GM21390 (cell line): Measurements from ENCODE around the gene CNPY4.
A peak's percentile ranks its signal among the peaks of the same experiment; 100 is the strongest.
"Not testable (repeated sequence)": the region's sequence is repeated elsewhere in the genome, so short reads cannot be mapped to it uniquely, and the experiment has no call there.

Experiments
- ATAC-seq: cut with Tn5 transposase; IDR thresholded peaks from one replicate; pipeline ENCODE4 v1.9.1; 2021; ENCODE audit not compliant: unreplicated experiment

CNPY4 gene

DNA sequence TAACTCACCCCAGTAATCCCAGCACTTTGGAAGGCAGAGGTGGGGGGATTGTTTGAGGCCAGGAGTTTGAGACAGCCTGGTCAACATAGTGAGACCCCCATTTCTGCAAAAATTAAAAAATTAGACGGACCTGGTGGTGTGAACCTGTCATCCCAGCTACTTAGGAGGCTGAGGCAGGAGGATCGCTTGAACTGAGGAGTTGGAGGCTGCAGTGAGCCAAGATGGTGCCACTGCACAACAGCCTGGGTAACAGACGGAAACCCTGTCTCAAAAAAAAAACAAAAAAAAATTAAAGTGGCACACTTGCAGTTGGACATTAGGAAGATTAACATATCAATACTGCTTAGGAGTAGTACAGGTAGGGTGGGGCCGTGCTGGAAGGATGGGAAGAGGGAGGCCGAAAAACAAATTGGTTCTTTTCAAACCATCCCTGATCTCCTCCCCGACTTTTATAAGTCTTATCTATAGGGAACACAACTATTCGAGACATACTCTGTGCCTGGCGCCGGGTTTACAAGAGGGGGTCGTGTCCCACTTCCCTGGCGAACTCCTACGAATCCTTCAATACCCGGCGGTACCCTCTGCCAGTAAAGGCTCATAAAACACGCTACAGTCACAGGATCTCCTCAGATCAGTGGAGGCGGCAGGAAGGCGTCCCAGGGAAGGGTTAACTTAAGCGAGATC lies 904 bp upstream of the CNPY4 start:
- ATAC-seq, result no peak

DNA sequence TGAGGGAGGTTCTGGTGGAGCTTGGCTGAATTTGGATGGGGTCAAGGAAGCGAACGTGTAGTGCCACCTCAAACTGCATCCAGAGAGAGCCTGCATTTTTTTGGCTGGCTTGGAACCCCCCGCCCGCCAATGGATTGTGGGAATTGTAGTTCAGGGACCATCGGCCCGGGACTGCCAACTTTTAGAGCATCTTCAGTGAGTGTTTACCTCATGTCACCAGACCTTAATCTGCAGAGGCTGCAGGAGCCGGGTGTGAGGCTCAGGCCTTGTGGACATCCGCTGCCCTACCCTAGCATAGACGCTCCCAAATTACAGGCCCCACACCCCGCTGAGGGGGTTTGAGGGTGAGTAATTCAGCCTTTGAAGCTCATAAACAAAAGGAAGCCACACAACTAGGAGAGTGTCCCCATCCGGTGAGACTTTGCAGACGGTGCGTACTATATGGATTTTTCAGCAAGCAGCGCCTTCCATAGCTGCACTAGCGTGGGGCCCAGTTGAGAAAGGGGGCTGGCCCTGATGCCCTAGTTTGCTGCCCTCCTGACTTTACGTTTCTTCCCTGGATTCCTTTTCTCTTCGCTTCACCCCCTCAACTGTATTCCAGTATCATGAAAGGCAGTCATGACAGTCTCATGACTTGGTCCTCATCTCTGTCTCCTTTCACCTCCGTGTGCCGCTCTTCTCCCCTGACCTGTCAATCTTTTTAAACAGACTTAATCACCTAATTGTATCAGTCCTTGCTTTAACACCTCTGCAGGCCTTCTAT lies 717 bp downstream of the CNPY4 start:
- ATAC-seq, result peak; percentile 36

DNA sequence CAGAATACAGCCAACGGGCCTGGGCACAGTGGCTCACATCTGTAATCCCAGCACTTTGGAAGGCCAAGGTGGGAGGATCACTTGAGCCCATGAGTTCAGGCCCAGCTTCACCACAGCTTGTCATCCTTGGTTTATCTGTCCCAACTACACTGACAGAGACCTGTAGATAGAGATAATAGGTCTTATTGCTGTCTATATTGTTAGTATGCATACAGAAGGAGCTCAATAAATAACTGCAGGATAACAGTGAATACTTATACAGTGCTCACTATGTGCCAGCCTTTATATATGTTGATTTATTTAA lies 1.3 kb downstream of the CNPY4 start:
- ATAC-seq, result no peak

DNA sequence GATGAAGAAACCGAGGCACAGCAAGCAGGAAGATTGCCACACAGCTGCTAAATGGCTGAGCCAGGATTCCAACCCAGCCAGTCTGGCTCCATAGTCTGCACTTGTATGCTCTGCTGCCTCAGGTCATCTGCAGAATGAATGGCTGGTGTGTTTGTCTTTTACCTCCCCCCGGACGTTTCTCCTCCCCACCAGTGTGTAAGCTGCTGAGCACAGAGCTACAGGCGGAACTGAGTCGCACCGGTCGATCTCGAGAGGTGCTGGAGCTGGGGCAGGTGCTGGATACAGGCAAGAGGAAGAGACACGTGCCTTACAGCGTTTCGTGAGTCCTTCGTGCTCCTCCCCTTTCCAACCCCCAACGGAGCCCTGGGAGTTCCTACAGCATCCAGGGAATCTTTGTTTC lies 2.6 kb downstream of the CNPY4 start:
- no peak for ATAC-seq

DNA sequence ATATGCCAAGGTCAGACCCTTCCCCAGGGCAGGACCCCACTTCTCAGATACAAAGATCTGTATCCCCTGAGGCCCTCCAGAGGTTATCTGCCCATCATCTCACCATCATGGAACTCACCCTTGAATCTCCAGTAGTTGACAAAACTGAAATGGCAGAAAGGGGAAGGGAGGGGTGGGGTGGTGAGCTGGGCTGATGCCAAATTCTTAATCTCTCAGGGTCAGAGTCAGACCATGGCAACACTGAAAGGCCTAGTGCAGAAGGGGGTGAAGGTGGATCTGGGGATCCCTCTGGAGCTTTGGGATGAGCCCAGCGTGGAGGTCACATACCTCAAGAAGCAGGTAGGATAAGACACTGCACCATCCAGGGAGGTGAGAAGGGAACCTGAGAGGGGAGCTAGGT lies 3.1 kb downstream of the CNPY4 start:
- no peak for ATAC-seq

DNA sequence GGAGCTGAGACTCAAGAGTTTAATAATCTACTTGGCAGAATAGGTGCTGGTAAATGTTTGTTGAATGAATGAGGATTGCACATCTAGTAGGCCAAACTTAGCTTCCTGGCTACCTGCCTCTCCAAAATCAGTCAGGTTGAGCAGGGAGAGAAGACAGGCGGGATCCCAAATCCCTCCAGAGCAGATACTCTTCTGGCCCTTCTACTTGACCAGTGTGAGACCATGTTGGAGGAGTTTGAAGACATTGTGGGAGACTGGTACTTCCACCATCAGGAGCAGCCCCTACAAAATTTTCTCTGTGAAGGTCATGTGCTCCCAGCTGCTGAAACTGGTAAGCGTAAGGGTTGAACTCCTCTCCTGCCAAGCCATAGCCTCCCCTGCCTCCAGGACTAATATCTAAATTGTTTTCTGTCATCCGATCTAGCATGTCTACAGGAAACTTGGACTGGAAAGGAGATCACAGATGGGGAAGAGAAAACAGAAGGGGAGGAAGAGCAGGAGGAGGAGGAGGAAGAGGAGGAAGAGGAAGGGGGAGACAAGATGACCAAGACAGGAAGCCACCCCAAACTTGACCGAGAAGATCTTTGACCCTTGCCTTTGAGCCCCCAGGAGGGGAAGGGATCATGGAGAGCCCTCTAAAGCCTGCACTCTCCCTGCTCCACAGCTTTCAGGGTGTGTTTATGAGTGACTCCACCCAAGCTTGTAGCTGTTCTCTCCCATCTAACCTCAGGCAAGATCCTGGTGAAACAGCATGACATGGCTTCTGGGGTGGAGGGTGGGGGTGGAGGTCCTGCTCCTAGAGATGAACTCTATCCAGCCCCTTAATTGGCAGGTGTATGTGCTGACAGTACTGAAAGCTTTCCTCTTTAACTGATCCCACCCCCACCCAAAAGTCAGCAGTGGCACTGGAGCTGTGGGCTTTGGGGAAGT lies 5.1 kb downstream of the CNPY4 start:
- ATAC-seq, result no peak

DNA sequence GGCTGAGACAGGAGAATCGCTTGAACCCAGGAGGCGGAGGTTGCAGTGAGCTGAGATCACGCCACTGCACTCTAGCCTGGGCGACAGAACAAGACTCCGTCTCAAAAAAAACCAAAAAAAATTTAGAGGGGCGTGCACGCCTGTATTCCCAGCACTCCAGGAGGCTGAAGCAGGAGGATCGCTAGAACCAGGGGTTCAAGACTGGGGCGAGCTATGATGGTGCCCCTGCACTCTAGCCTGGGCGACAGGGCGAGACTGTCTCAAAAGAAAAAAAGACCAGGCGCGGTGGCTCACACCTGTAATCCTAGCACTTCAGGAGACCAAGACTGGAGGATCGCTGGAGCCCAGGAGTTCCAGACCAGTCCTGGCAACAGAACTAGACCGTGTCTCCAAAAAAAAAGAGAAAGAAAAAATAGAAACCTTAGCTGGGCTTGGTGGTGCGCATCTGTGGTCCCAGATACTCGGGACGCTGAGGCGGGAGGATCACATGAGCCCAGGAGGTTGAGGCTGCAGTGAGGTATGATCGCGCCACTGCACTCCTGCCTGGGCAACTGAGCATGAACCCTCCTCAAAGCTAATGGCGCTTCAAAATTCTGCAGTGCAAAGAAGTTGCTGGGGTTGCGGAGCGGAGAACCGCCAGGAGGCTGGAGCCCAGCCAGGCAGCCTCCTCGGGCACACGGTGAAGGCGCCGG lies 7.0 kb downstream of the CNPY4 start:
- peak; percentile 24 for ATAC-seq

DNA sequence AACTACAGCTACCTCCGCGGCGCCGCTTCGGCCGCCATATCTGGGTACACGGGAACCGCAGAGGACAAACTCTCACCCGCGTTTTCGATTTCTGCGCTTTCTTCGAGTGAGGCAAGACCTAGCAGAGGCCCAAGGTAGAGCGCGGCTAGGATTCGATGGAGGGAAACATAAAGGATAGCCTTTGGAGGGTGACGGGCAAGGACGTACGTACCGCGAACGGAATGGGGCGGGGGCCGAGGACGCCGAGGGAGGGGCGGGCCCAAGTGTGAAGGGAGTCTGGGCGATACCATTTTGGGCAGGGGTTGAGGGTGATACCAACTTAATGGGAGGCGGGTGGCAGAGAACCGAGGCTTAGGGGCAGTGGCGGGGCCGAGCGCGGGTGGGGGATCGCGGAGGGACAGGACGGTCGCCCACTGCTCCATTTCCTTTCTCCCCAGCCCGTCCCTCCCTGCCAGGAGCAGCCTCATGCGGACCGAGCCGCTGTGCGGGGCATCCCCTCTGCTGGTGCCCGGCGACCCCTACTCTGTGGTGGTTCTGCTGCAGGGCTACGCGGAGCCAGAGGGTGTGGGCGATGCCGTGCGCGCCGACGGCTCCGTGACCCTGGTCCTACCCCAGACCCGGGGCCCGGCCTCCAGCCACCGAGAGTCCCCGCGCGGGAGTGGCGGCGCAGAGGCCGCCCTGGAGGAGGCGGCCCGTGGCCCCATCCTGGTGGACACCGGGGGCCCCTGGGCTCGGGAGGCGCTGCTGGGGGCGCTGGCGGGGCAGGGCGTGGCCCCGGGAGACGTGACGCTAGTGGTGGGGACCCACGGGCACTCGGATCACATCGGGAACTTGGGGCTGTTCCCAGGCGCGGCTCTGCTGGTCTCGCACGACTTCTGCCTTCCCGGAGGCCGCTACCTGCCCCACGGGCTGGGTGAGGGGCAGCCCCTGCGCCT lies 7.8 kb downstream of the CNPY4 start, which contains the start of gene MBLAC1:
MBLAC1 (plus strand) TSS at position 37 of the 935 bp plus-strand sequence; CDS start at position 466, 429 bp downstream.
- peak; percentile 59 for ATAC-seq

DNA sequence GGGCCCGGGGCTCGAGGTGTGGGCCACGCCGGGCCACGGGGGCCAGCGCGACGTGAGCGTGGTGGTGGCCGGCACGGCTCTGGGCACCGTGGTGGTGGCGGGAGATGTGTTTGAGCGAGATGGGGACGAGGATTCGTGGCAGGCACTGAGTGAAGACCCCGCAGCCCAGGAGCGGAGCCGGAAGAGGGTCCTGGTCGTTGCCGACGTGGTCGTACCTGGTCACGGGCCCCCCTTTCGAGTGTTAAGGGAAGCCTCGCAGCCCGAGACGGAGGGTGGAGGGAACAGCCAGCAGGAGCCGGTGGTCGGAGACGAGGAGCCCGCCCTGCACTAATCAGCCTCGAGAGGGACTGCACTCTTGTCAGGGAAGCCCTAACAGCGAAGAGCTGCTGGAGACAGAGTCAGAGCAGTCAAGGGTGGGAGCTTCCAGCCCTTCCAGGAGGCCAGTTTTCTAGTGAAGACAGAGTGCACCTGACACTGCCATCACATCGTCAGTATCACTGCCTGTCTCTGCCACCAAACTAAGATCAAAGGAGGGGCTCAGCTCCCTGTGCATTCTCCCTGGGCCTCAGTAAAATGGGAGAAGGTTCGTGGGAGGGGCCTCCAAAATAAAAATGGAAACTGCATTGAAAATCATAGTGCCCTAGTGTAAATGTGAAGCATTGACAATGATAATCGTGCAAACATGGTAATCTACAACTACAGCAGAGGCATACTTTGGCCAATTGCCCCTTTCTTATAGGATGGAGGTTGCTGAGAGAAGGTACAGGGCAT lies 8.6 kb downstream of the CNPY4 start:
- no peak for ATAC-seq

DNA sequence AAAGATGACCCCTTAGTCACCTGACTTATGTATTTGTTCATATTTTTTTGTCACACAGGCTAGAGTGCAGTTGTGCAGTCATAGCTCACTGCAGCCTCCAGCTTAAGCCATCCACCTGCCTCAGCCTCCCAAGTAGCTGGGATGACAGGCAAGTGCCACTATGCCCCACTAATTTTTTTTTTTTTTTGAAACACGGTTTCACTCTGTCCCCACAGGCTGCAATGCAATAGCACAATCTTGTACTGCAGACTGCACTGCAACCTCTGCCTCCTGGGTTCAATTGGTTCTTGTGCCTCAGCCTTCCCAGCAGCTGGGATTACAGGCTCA lies 9.2 kb downstream of the CNPY4 start:
- no peak for ATAC-seq

DNA sequence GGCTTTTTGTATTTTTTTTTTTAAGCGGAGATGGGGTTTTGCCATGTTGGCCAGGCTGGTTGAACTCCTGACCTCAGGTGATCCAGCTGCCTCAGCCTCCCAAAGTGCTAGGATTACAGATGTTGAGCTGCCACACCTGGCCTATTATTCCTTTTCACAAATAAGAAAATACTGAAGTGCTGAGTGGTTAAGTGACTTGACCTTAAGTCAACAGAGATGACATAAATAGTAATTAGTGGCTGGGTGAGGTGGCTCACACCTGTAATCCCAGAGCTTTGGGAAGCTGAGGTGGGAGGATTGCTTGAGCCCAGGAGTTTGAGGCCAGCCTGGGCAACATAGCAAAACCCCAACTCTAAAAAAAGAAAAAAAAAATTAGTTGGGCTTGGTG lies 10.8 kb downstream of the CNPY4 start:
- not testable (repeated sequence) for ATAC-seq

DNA sequence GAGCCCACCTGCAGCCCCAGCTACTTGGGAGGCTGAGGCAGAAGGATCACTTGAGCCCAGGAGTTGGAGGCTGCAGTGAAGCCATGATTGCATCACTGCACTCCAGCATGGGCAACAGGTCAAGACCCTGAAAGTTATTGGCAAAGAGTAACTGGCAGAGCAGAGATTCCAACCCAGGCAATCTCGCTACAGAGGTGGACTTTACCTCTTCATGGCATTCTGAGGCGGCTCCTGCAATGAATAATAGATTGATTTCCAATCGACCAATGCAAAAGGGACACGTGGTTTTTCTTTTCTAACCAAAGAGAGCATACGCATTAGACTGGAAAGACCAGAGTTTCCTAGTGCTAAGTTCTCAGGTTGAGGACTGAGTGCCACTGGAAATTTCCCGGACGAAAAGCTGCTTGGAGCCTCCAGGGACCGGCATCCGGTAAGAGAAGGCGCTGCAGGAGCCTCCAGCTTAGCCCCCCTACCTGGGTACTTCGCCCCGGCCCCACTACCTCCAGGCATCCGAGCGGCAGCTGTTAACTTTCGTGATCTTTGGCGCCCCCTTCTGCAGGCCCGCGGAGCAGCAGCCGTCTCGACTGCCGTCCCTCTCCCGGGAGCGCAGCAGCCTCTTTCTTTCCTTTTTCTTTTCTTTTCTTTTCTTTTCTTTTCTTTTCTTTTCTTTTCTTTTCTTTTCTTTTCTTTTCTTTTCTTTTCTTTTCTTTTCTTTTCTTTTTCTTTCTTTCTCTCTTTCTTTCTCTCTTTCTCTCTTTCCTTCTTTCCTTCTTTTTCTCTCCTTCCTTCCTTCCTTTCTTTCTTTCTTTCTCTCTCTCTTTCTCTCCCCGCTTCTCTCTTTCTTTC lies 11.4 kb downstream of the CNPY4 start:
- ATAC-seq, result no peak

DNA sequence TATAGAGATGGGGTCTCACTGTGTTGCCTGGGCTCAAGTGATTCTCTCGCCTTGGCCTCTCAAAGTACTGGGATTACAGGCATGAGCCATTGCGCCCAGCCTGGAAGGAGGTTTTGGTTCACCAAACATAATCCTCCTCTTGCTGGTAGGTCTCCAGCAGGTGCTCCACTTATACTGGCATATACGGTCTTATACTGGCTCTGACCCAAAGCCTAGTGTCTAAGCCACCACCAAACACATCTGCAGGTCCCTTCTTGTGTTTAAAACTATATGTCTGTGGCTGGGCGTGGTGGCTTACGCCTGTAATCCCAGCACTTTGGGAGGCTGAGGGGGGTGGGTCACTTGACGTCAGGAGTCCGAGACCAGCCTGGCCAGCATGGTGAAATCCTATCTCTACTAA lies 12.7 kb downstream of the CNPY4 start:
- no peak for ATAC-seq

DNA sequence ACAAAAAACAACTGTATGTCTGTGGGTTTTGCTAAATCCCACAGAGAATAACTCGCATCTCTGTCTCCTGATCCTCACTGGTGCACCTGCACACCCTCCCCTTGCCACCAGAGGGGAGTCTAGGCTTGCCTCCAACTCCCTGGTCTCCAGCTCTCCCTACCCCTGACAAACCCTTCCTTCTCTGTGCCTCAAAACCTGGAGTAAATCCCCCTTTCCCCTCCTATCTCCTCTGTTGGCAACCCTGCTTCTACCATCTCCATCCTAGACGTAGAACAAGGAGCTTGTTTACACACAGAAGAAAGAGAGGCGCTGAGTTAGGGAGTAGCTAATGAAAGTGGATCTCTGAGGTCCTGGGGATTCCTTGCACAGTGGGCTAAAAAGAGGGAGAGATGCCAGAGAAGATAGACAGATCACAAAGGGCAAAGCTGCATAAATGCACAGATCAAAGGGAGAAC lies 13.3 kb downstream of the CNPY4 start:
- no peak for ATAC-seq

DNA sequence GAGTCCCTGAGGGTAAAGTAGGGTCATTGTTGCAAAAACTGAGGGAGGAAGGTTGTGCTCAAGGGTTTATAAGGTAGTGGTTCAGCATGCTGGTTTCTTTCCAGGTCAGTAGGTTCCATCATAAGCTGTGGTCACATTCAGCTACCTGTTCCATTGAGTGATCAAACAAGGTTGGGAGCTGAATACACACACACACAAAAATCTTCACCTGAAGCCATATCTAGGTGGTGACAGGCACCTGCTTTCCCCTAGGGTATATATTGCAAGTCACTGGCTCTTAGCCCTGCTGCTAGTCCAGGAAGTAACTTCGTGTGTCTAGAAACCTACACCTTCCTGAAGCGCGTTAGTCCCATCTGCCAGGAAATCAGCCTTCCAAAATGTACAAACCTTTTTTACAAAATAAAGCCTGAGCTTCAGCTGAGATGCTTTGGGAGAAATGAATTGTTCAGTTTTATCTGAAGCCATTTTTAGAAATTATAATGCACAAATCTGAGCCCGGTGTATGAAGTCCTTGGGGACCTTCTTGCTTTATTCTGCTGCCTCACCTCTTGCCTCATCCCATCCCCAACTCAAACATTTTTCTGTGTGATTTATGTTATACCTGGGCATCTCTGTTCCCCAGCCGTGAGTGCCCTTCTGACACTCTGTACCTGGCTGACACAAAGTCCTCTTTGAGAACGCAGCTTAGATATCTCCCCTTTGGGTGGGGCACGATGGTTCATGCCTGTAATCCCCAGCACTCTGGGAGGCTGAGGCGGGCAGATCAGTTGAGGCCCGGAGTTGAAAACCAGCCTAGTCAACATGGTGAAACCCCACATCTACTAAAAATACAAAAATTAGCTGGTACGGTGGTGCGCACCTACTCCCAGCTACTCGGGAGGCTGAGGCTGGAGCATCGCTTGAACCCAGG lies 18.7 kb downstream of the CNPY4 start:
- no peak for ATAC-seq

DNA sequence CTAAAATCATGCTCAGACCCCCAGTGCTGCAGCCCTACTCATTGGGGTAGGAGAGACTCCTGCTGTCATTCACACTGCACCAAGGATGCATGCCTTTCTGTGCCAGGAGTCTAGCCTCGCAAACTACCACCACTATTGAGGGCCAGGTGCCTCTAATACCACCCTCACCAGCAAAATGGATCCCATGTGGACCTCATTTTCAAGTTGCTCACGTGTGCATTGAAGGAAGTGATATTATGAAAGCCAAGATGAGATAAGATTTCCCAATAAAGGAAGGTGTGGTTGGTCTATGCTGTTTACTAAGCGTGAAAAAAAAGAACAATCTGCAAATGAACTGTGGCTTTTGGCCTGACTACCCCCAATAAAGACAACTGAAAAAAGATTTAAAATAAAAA lies 22.1 kb downstream of the CNPY4 start:
- no peak for ATAC-seq

DNA sequence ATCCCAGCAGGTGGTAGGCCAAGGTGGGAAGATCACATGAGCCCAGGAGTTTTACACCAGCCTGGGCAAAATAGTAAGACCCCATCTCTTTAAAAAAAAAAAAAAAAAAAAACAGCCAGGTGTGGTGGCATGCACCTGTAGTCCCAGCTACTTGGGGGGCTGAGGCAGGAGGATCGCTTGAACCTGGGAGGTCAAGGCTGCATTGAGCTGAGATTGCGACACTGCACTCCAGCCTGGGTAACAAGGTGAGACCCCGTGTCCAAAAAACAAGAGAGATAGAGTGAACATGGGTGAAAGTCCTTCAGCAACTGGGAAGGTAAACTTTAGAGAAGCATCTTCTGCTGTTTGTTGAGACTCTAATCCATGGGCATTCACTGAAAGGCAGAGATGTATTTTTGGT lies 23.0 kb downstream of the CNPY4 start:
- ATAC-seq, result no peak
